IMR-90 (cell line): ENCODE measurements around the gene KCNF1. TPM values are rescaled to one million over a fixed set of nuclear protein-coding genes. Genes with fewer than 3 reads are reported as not detected.

Experiments
- ATAC-seq: fragments of 200-7000 bp; cut with Tn5 transposase; 2 replicates; pipeline ENCODE4 v1.9.1; 2020; ENCODE audit warnings: low read depth, mild to moderate bottlenecking, moderate library complexity
- BruUV-seq: library from RNA; stranded (reverse); fragments of 400-500 nt; replicated peaks from 2 replicates; lab custom pipeline; 2021; lab: Mats Ljungman, UMichigan
- CTCF ChIA-PET: fragments of 300-600 bp; formaldehyde crosslinking; extraction: SDS; loops from one replicate; lab custom pipeline; 2021; ENCODE audit warnings: antibody characterized with exemption; lab: Yijun Ruan, JAX
- POLR2A ChIA-PET: fragments of 300-600 bp; sonication (Branson Sonifier 250); formaldehyde crosslinking; loops from one replicate; lab custom pipeline; 2022; ENCODE audit warnings: antibody characterized with exemption; ENCODE audit not compliant: unreplicated experiment; lab: Charles Lee
- DNase-seq: peaks from one replicate; pipeline ENCODE4 v3.0.0; 2013
- H2AFZ ChIP-seq: replicated peaks from 2 replicates; pipeline ENCODE3; 2013; ENCODE audit warnings: low read length, mild to moderate bottlenecking; ENCODE audit not compliant: poor library complexity
- H2AK5ac ChIP-seq: 2 replicates; pipeline ENCODE4 v1.6.1; 2013; ENCODE audit warnings: low read depth, low read length, inconsistent platforms
- H2AK9ac ChIP-seq: replicated peaks from 2 replicates; pipeline ENCODE3; 2013; ENCODE audit warnings: mild to moderate bottlenecking, low read depth, low read length, moderate library complexity; ENCODE audit not compliant: poor library complexity
- H2BK120ac ChIP-seq: 2 replicates; pipeline ENCODE4 v1.6.1; 2013; ENCODE audit warnings: low read depth, low read length, inconsistent platforms
- H2BK15ac ChIP-seq: 3 replicates; pipeline ENCODE4 v1.6.1; 2013; ENCODE audit warnings: low read depth, low read length, inconsistent platforms
- H2BK20ac ChIP-seq: 2 replicates; pipeline ENCODE4 v1.6.1; 2013; ENCODE audit warnings: low read depth, mild to moderate bottlenecking, inconsistent platforms, low read length, moderate library complexity
- H2BK5ac ChIP-seq: 2 replicates; pipeline ENCODE4 v1.6.1; 2013; ENCODE audit warnings: mild to moderate bottlenecking, low read depth, low read length, inconsistent platforms; ENCODE audit not compliant: poor library complexity, severe bottlenecking
- H3K14ac ChIP-seq: replicated peaks from 2 replicates; pipeline ENCODE4 v1.6.1; 2013; ENCODE audit warnings: low read depth, low read length, inconsistent platforms
- H3K18ac ChIP-seq: 2 replicates; pipeline ENCODE4 v1.6.1; 2013; ENCODE audit warnings: low read depth, low read length, control low read depth
- H3K23ac ChIP-seq: 2 replicates; pipeline ENCODE4 v1.6.1; 2013; ENCODE audit warnings: low read depth, low read length, inconsistent platforms
- H3K27ac ChIP-seq: 2 replicates; pipeline ENCODE4 v1.5.1; 2013; ENCODE audit warnings: mild to moderate bottlenecking, control low read depth, low read length; ENCODE audit not compliant: insufficient read depth
- H3K27me3 ChIP-seq: 2 replicates; pipeline ENCODE4 v1.6.1; 2013; ENCODE audit warnings: low read length; ENCODE audit not compliant: control insufficient read depth, insufficient read depth
- H3K36me3 ChIP-seq: 2 replicates; pipeline ENCODE4 v1.6.1; 2013; ENCODE audit warnings: low read length, mixed read lengths; ENCODE audit not compliant: control insufficient read depth, insufficient read depth
- H3K4ac ChIP-seq: 2 replicates; pipeline ENCODE4 v1.6.1; 2013; ENCODE audit warnings: low read depth, low read length, inconsistent platforms
- H3K4me1 ChIP-seq: 2 replicates; pipeline ENCODE4 v1.6.1; 2013; ENCODE audit warnings: low read length, mixed read lengths; ENCODE audit not compliant: control insufficient read depth, insufficient read depth
- H3K4me2 ChIP-seq: 2 replicates; pipeline ENCODE4 v1.6.1; 2013; ENCODE audit warnings: low read depth, mild to moderate bottlenecking, control low read depth, low read length, moderate library complexity
- H3K4me3 ChIP-seq: 2 replicates; pipeline ENCODE4 v1.5.1; 2013; ENCODE audit warnings: low read depth, mild to moderate bottlenecking, control low read depth, low read length, moderate library complexity; ENCODE audit not compliant: insufficient read depth
- H3K56ac ChIP-seq: 2 replicates; pipeline ENCODE4 v1.6.1; 2013; ENCODE audit warnings: low read length, inconsistent platforms; ENCODE audit not compliant: insufficient read depth; ENCODE audit errors: extremely low read depth
- H3K79me1 ChIP-seq, 2 experiments: 2 replicates each; pipeline ENCODE4 v1.6.1; 2013; ENCODE audit warnings: low read length in 2 of 2, inconsistent platforms in 1 of 2, low read depth in 1 of 2
- H3K9ac ChIP-seq: 2 replicates; pipeline ENCODE4 v1.6.1; 2013; ENCODE audit warnings: low read depth, low read length, control low read depth
- H3K9me1 ChIP-seq: 2 replicates; pipeline ENCODE4 v1.6.1; 2013; ENCODE audit warnings: low read length, inconsistent platforms; ENCODE audit not compliant: insufficient read depth
- H3K9me3 ChIP-seq: 2 replicates; pipeline ENCODE4 v1.6.1; 2013; ENCODE audit warnings: low read length; ENCODE audit not compliant: control insufficient read depth, insufficient read depth
- H4K20me1 ChIP-seq: 2 replicates; pipeline ENCODE4 v1.6.1; 2013; ENCODE audit warnings: low read length, inconsistent platforms; ENCODE audit not compliant: insufficient read depth
- H4K5ac ChIP-seq: 2 replicates; pipeline ENCODE4 v1.6.1; 2013; ENCODE audit warnings: mild to moderate bottlenecking, low read depth, low read length, control low read depth
- H4K8ac ChIP-seq, 2 experiments: 2 replicates each; pipeline ENCODE4 v1.6.1; 2013; ENCODE audit warnings: low read depth in 2 of 2, low read length in 2 of 2, control low read depth in 1 of 2, inconsistent platforms in 1 of 2
- H4K91ac ChIP-seq: 2 replicates; pipeline ENCODE4 v1.6.1; 2013; ENCODE audit warnings: low read depth, low read length, inconsistent platforms; ENCODE audit not compliant: insufficient read depth
- CEBPB ChIP-seq: IDR thresholded peaks from 2 replicates; pipeline ENCODE4 v1.6.1; 2012; ENCODE audit warnings: low read depth, low read length, improper control_type of control experiment
- CHD1 ChIP-seq: IDR thresholded peaks from 2 replicates; pipeline ENCODE4 v1.6.1; 2012; ENCODE audit warnings: low read depth, low read length, improper control_type of control experiment
- CTCF ChIP-seq: conservative IDR thresholded peaks from 2 replicates; pipeline ENCODE4 v1.5.1; 2012; ENCODE audit warnings: mild to moderate bottlenecking, low read depth, low read length, improper control_type of control experiment
- ELK1 ChIP-seq: fragments of 150-350 bp; IDR thresholded peaks from 2 replicates; pipeline ENCODE4 v1.6.1; 2016; ENCODE audit warnings: low read depth, mild to moderate bottlenecking, low read length, moderate library complexity, borderline replicate concordance
- FOS ChIP-seq: fragments of 150-350 bp; IDR thresholded peaks from 2 replicates; pipeline ENCODE4 v1.6.1; 2016; ENCODE audit warnings: low read depth, low read length
- MAFK ChIP-seq: IDR thresholded peaks from 2 replicates; pipeline ENCODE4 v1.6.1; 2012; ENCODE audit warnings: low read depth, low read length, improper control_type of control experiment
- MAZ ChIP-seq: IDR thresholded peaks from 2 replicates; pipeline ENCODE4 v1.6.1; 2012; ENCODE audit warnings: low read depth, mild to moderate bottlenecking, low read length, improper control_type of control experiment, moderate library complexity, borderline replicate concordance
- MXI1 ChIP-seq: IDR thresholded peaks from 2 replicates; pipeline ENCODE4 v1.6.1; 2012; ENCODE audit warnings: low read depth, mild to moderate bottlenecking, low read length, moderate library complexity, borderline replicate concordance
- NFE2L2 ChIP-seq: fragments of 150-350 bp; IDR thresholded peaks from 2 replicates; pipeline ENCODE4 v1.6.1; 2016; ENCODE audit warnings: low read depth, mild to moderate bottlenecking, low read length
- POLR2A ChIP-seq: IDR thresholded peaks from 2 replicates; pipeline ENCODE4 v1.6.1; 2012; ENCODE audit warnings: mild to moderate bottlenecking, low read depth, low read length
- RAD21 ChIP-seq: IDR thresholded peaks from 2 replicates; pipeline ENCODE4 v1.6.1; 2012; ENCODE audit warnings: low read length, improper control_type of control experiment
- RCOR1 ChIP-seq: IDR thresholded peaks from 2 replicates; pipeline ENCODE4 v1.6.1; 2012; ENCODE audit warnings: mild to moderate bottlenecking, low read length, improper control_type of control experiment; ENCODE audit not compliant: insufficient replicate concordance
- SMC3 ChIP-seq: fragments of 150-350 bp; IDR thresholded peaks from 2 replicates; pipeline ENCODE4 v1.6.1; 2016; ENCODE audit warnings: low read depth, mild to moderate bottlenecking, antibody characterized with exemption, low read length, moderate library complexity
- USF2 ChIP-seq: fragments of 150-350 bp; IDR thresholded peaks from 2 replicates; pipeline ENCODE4 v1.6.1; 2017; ENCODE audit warnings: mild to moderate bottlenecking, antibody characterized with exemption, low read length, low read depth
- WGBS, 2 experiments: methylation state at CpG; one replicate each; pipeline versions ENCODE4 v1.1.5 to v1.1.7; 2013; ENCODE audit warnings: missing lambda C conversion rate in 2 of 2; ENCODE audit not compliant: insufficient read length in 1 of 2; ENCODE audit errors: extremely low coverage in 2 of 2; 5-methylcytosine and 5-hydroxymethylcytosine counted together
- dilution Hi-C: fragments of 300-500 bp; cut with HindIII; formaldehyde crosslinking; loops from one replicate; pipeline ENCODE4 v1.14.3; 2018; ENCODE audit warnings: low sequenced_read_pairs; ENCODE audit not compliant: unreplicated experiment
- in situ Hi-C: fragments of 300-500 bp; cut with MboI; formaldehyde crosslinking; loops from 3 replicates; pipeline ENCODE4 v1.14.3; 2019; ENCODE audit warnings: low sequenced_read_pairs, inconsistent platforms, mixed read lengths
- intact Hi-C: fragments of 100-400 bp; cut with micrococcal nuclease; formaldehyde crosslinking; loops from 2 replicates; pipeline ENCODE4 v1.10.0; 2022
- polyA plus RNA-seq, 3 experiments: library from polyadenylated mRNA; depleted of rRNA; stranded (reverse); fragments of >200 nt; gene quantifications; 2 replicates each; pipeline ENCODE4 v1.2.3, GENCODE V29; 2012; ENCODE audit warnings: low replicate concordance in 1 of 3
- total RNA-seq: library from RNA; depleted of rRNA; stranded (reverse); fragments of >200 nt; gene quantifications from 2 replicates; pipeline ENCODE4 v1.2.3, GENCODE V29; 2012

KCNF1 gene
- total and polyA plus RNA-seq, 2 of the 4 experiments (the other 2 are of a cell fraction): 0.54 to 1.4 TPM

- no peaks in the 10 kb centered on the region for H3K9me3 ChIP-seq
- H3K9me1 ChIP-seq: peaks cover 34% of the 10 kb centered on the region
- POLR2A ChIA-PET: no interaction called here
- H3K36me3 ChIP-seq: no peaks in the 10 kb centered on the region
- H3K27ac ChIP-seq: no peak overlapping the region
- H3K4me3 ChIP-seq: no peak overlapping the region
- CTCF ChIA-PET: interaction anchor here (1.6 kb wide), 1 partner anchor 128 kb away, joined by 5 read pairs; no protein-coding TSS in a partner anchor
- H4K20me1 ChIP-seq: no peaks in the 10 kb centered on the region
- peak overlapping the region; percentile 93; the same call in 1 of the 2 replicates for H2BK120ac ChIP-seq
- in situ Hi-C loops: no loop called here
- no peak overlapping the region for H2AK9ac ChIP-seq
- no peak overlapping the region for H3K56ac ChIP-seq
- no peak overlapping the region for H3K18ac ChIP-seq
- dilution Hi-C loops: no loop called here
- no peaks in the 10 kb centered on the region for H3K27me3 ChIP-seq
- H4K5ac ChIP-seq: no peak overlapping the region
- no peak overlapping the region for H3K4me2 ChIP-seq
- no peak overlapping the region for H3K23ac ChIP-seq
- intact Hi-C loops: no loop called here
- H2AK5ac ChIP-seq: peak overlapping the region; percentile 79
- BruUV-seq: no TSS peak
- no peak overlapping the region for H2AFZ ChIP-seq
- 0 out of 3 replicates have a peak overlapping the region, but pooled peaks have one; percentile 35 for H2BK15ac ChIP-seq
- H4K91ac ChIP-seq: no peak overlapping the region
- H3K14ac ChIP-seq: no peak overlapping the region
- ATAC-seq: no peak
- H3K9ac ChIP-seq: no peak overlapping the region
- no peak overlapping the region for H2BK5ac ChIP-seq
- H4K8ac ChIP-seq: no peak overlapping the region
- H3K4ac ChIP-seq: peak overlapping the region; percentile 85; the same call in 1 of the 2 replicates
- no peak for DNase-seq
- H3K4me1 ChIP-seq: peaks cover 27% of the 10 kb centered on the region
- H3K79me1 ChIP-seq: no peaks in the 10 kb centered on the region
- 84% methylated on average over 23 of the region's 58 CpGs; no CpG with 5 or more reads in 1 of the 2 experiments for WGBS, 2 experiments
- H2BK20ac ChIP-seq: peak overlapping the region; percentile 28; the same call in 1 of the 2 replicates
- TF ChIP-seq ELK1: no peak
- no peak for TF ChIP-seq MAFK
- TF ChIP-seq CEBPB: no peak
- no peak for TF ChIP-seq SMC3
- no peak for TF ChIP-seq RAD21
- TF ChIP-seq USF2: no peak
- no peak for TF ChIP-seq NFE2L2
- no peak for TF ChIP-seq MXI1
- TF ChIP-seq CTCF: no peak
- TF ChIP-seq MAZ: no peak
- no peak for TF ChIP-seq POLR2A
- no peak for TF ChIP-seq RCOR1
- TF ChIP-seq CHD1: no peak
- TF ChIP-seq FOS: no peak
Measured at GRCh38 chr2:10960606-10961489, 49.1 kb downstream of the KCNF1 start.
